Testis (tissue), 2 donors: ENCODE results near the gene GRK5.

ENCODE experiments used
- CTCF ChIP-seq, 3 experiments: fragments of 450-650 bp in 2 of 3; fragments of 200-600 bp in 1 of 3; sonication (generic) in 1 of 3; IDR thresholded peaks; one replicate each; pipeline ENCODE4 v1.5.1; 2016 to 2019; ENCODE audit warnings: antibody characterized with exemption in 3 of 3, mild to moderate bottlenecking in 2 of 3, moderate library complexity in 1 of 3
- POLR2A ChIP-seq: fragments of 450-650 bp; IDR thresholded peaks from one replicate; pipeline ENCODE4 v1.6.1; 2017; ENCODE audit warnings: antibody characterized with exemption, mild to moderate bottlenecking, moderate library complexity

- TF ChIP-seq CTCF (IDR thresholded peaks at IDR 0.05) = no peak
- TF ChIP-seq POLR2A = no peak
These were observed 248.5 kb downstream of the GRK5 start for GRCh38 chr10:119455609-119456434.
